Esophagus muscularis mucosa (tissue), 4 donors: ENCODE results near the gene LHX2. TPM values are rescaled to one million over a fixed set of nuclear protein-coding genes. Genes with fewer than 3 reads are reported as not detected.
"Not testable (repeated sequence)": the region's sequence is repeated elsewhere in the genome, so short reads cannot be mapped to it uniquely, and the experiment has no call there.

ENCODE experiments used
- DNase-seq: peaks from one replicate; pipeline ENCODE4 v3.0.0-alpha.2; 2017; ENCODE audit errors: extremely low spot score
- H3K27ac ChIP-seq, 4 donors: fragments of 200-600 bp; sonication (generic); replicated peaks in 1 of 4; 1 replicate in 3 of 4; 2 replicates in 1 of 4; pipeline ENCODE4 v1.5.1; 2016 to 2019; ENCODE audit warnings: mild to moderate bottlenecking in 1 of 4
- H3K27me3 ChIP-seq, 4 donors: fragments of 200-600 bp; sonication (generic); one replicate each; pipeline versions ENCODE4 v1.5.1 to v1.6.0; 2016 to 2019
- H3K36me3 ChIP-seq, 4 donors: fragments of 200-600 bp; sonication (generic); one replicate each; pipeline ENCODE4 v1.5.1; 2016 to 2019
- H3K4me1 ChIP-seq, 4 donors: fragments of 200-600 bp; sonication (generic); one replicate each; pipeline ENCODE4 v1.5.1; 2016 to 2019
- H3K4me3 ChIP-seq, 4 donors: fragments of 200-600 bp; sonication (generic); 1 replicate in 2 of 4; 2 replicates in 2 of 4; pipeline ENCODE4 v1.5.1; 2016 to 2019; ENCODE audit warnings: mild to moderate bottlenecking in 4 of 4, moderate library complexity in 1 of 4
- H3K9me3 ChIP-seq, 4 donors: fragments of 200-600 bp; sonication (generic); 1 replicate in 3 of 4; 2 replicates in 1 of 4; pipeline ENCODE4 v1.5.1; 2016 to 2019
- EP300 ChIP-seq: sonication (generic); formaldehyde crosslinking; IDR thresholded peaks from one replicate; pipeline ENCODE4 v1.6.1; 2017; ENCODE audit warnings: antibody characterized with exemption
- POLR2A ChIP-seq: fragments of 450-650 bp; IDR thresholded peaks from one replicate; pipeline ENCODE4 v1.6.1; 2017; ENCODE audit warnings: antibody characterized with exemption, moderate library complexity, mild to moderate bottlenecking, low read depth
- POLR2AphosphoS5 ChIP-seq, 2 donors: sonication (generic); formaldehyde crosslinking; IDR thresholded peaks; one replicate each; pipeline ENCODE4 v1.6.1; 2017; ENCODE audit warnings: antibody characterized with exemption in 2 of 2
- WGBS: methylation state at CpG from one replicate; pipeline ENCODE4 v1.1.5; 2018; 5-methylcytosine and 5-hydroxymethylcytosine counted together
- intact Hi-C: fragments of 100-400 bp; cut with DNase I; formaldehyde crosslinking; loops from one replicate; pipeline ENCODE4 v1.15.1; 2023
- total RNA-seq, 4 donors: library from RNA; depleted of rRNA; stranded (reverse); fragments of >200 nt; gene quantifications; one replicate each; pipeline versions ENCODE4 v1.1.0 to v1.2.1, GENCODE V29; 2016
- TF ChIP-seq, protein P1 (sequence below), 3 experiments: fragments of 200-600 bp in 2 of 3; fragments of 450-650 bp in 1 of 3; sonication (generic) in 2 of 3; IDR thresholded peaks; one replicate each; pipeline ENCODE4 v1.5.1; 2017 to 2019; ENCODE audit warnings: antibody characterized with exemption in 3 of 3, mild to moderate bottlenecking in 2 of 3, moderate library complexity in 1 of 3

The LHX2 gene
- total RNA-seq, 4 donors from 2014 or later: not detected

DNA sequence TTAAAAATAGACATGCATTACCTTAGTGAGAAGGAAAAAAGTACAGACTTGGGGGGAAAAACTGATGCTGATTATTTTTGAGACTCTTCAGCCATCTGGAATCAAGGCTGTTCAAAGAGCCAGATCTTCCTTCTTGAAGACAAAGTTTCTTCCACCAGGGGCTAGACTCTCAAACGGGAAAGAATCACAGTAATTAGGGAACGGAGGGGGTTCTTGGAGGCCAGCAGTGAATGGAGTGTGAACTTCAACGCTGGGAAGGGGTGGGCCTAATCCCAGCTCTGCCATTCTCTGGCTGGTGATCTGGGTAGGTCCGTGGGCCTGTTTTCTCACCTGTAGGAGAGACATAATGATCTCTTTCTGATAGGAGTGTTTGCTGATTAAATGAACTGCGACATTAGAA is 21.1 kb upstream of the LHX2 start:
- H3K4me3 ChIP-seq: no peak overlapping the region
- no peaks in the 10 kb centered on the region for H3K36me3 ChIP-seq
- no peak overlapping the region for H3K27ac ChIP-seq
- no peaks in the 10 kb centered on the region for H3K4me1 ChIP-seq
- WGBS: 41% methylated on average over 5 of the region's 5 CpGs
- H3K9me3 ChIP-seq: no peaks in the 10 kb centered on the region
- no peak for TF ChIP-seq POLR2A
- TF ChIP-seq, protein P1, sequence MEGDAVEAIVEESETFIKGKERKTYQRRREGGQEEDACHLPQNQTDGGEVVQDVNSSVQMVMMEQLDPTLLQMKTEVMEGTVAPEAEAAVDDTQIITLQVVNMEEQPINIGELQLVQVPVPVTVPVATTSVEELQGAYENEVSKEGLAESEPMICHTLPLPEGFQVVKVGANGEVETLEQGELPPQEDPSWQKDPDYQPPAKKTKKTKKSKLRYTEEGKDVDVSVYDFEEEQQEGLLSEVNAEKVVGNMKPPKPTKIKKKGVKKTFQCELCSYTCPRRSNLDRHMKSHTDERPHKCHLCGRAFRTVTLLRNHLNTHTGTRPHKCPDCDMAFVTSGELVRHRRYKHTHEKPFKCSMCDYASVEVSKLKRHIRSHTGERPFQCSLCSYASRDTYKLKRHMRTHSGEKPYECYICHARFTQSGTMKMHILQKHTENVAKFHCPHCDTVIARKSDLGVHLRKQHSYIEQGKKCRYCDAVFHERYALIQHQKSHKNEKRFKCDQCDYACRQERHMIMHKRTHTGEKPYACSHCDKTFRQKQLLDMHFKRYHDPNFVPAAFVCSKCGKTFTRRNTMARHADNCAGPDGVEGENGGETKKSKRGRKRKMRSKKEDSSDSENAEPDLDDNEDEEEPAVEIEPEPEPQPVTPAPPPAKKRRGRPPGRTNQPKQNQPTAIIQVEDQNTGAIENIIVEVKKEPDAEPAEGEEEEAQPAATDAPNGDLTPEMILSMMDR (IDR thresholded peaks at IDR 0.05): no peak
- no peak for DNase-seq
- H3K27me3 ChIP-seq: peaks cover 0 to 43% (median 0%) of the 10 kb centered on the region in 4 donors
- intact Hi-C loops: no loop called here

DNA sequence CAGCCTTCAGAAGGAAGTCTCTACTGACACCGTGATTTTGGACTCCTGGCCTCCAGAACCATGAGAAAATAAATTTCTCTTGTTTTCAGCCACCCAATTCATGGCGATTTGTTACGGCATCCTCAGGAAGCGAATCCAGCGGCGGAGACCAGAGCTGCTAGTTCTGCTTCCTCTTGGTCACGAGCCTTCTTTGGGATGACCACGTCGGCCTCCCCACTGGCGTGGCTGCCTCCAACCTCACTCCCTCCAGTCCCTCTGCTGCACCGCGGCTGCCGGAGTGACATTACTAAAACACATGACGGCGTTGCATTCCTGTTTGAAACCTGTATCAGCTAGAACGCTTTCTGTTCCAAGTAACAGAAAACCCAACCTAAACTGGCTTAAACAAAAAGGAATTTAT is 18.9 kb upstream of the LHX2 start:
- H3K36me3 ChIP-seq, DNase-seq, H3K27ac ChIP-seq, intact Hi-C loops, H3K9me3 ChIP-seq, H3K4me3 ChIP-seq: not testable (repeated sequence)
- WGBS: 75% methylated on average over 13 of the region's 16 CpGs
- peaks cover 0 to 14% (median 12%) of the 10 kb centered on the region in 4 donors for H3K4me1 ChIP-seq
- peaks cover 0 to 62% (median 19%) of the 10 kb centered on the region in 4 donors for H3K27me3 ChIP-seq

DNA sequence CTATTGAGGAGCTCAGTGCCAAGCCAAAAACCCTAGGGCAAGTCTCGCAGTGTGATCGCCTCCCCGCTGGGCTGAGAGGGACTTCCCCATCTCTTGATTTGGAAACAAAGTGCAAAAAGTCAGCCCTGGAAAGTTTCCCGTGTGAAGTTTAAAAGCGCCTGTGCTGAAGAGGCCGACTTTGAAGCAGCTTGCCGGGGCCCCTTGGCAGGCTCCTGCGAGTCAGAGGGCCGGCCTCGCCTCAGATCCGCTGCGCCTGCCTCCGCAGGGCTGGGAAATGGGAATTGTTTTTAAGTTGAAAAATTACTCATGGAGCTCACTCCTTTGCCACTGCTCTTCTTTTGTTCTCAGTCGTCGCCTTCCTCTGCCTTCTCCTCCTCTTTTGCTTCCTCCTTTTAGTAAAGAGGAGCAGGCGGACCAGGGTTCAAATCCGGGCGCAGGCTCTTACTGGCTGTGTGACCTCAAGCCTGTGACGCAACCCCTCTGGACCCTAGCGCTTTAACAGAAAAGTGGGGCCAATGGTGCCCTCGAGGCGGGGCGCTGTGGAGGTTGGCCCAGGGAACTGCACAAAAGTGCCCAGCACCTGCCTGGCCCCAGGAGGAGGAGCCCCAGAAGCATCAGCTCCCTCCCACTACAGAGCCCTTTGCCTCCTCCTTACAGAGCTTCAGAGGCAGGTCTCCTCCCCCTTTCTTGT is 14.7 kb upstream of the LHX2 start:
- 11% methylated on average over 20 of the region's 23 CpGs for WGBS

DNA sequence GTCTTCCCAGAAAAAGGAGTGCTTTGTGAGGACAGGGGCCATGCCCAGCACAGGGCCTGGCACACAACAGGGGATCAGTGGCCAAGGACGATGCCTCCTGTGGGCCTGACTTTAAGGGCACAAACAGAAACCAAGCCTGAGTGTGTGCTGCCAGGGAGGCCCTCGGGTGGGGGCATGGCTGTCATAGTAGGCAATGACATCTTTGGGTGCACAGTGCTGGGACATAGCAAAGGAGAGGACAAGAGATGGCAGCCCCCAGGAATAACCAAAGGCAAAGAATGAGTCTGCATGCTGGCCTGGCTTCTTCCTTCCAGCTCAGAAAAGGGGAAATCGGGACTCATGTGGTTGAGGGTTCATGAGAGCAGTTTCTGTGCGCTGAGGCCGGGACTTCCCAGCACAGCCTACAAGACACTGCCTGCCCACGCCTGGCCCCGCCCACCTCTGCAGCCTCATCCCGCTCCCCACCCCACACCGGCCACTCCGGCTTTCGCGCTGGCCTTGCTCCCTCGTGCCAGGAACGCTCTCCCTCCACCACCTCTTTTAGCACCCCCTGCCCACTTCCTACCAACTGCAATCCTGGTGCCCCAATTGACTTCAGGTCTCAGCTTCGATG is 13.8 kb upstream of the LHX2 start:
- peaks cover 6 to 43% (median 38%) of the 10 kb centered on the region in 4 donors for H3K4me1 ChIP-seq
- no peak overlapping the region for H3K4me3 ChIP-seq
- H3K9me3 ChIP-seq: no peaks in the 10 kb centered on the region
- peaks cover 4 to 91% (median 59%) of the 10 kb centered on the region in 4 donors for H3K27me3 ChIP-seq
- WGBS: 9% methylated on average over 11 of the region's 15 CpGs
- TF ChIP-seq, protein P1 (IDR thresholded peaks at IDR 0.05): no peak
- no peak for TF ChIP-seq POLR2A
- TF ChIP-seq POLR2AphosphoS5 (IDR thresholded peaks at IDR 0.05): no peak
- TF ChIP-seq EP300: no peak
- DNase-seq: no peak
- no peaks in the 10 kb centered on the region for H3K36me3 ChIP-seq
- intact Hi-C loops: no loop called here
- H3K27ac ChIP-seq: no peak overlapping the region

More for the DNA sequence above, 14.7 kb upstream of the LHX2 start:
- TF ChIP-seq EP300: no peak
- TF ChIP-seq, protein P1 (IDR thresholded peaks at IDR 0.05): no peak
- no peak for TF ChIP-seq POLR2AphosphoS5 (IDR thresholded peaks at IDR 0.05)
- TF ChIP-seq POLR2A: no peak
- intact Hi-C loops: no loop called here
- no peak for DNase-seq
- Histone ChIP-seq H3K27me3 (peaks cover 4 to 82% (median 54%) of the 10 kb centered on the region in 4 donors), H3K4me3 (peak overlapping the region in 1 of 4 donors; percentile 3), H3K9me3 (no peaks in the 10 kb centered on the region), H3K27ac (no peak overlapping the region), H3K36me3 (no peaks in the 10 kb centered on the region), H3K4me1 (peaks cover 6 to 43% (median 38%) of the 10 kb centered on the region in 4 donors)

DNA sequence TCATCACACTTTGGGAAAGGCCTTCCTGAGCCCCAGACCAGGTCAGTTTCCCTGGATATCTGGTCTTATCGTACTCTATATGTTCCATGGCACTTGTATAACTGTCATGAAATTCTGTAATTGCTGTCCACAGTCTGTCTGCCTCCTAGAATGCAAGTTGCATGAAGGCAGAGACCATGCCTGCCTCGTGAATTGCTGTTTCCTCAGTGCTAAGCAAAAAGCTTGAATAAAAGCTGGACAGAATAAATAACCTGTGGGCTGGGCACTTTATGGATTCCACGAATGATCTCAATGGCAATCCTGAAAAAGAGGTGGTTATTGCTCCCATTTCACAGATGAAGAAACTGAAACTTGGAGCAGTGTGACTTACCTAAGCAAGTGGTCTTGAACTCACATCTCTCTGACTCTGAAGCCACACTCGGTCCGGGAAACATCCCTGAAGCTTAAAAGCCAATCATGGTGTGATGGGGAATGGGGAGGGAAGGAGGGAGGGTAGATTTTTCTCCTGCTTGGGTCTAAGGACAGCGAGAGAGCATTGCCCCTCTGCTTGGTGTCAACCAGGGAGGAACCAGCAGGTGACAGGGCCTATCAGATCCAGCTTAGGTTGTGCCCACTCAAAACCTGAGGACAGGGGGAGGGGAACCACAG is 13.2 kb upstream of the LHX2 start:
- TF ChIP-seq EP300 (no peak), POLR2A (no peak), POLR2AphosphoS5 (IDR thresholded peaks at IDR 0.05) (no peak)
- TF ChIP-seq, protein P1 (IDR thresholded peaks at IDR 0.05): no peak
- Histone ChIP-seq H3K27me3 (peaks cover 4 to 97% (median 62%) of the 10 kb centered on the region in 4 donors), H3K27ac (no peak overlapping the region), H3K9me3 (no peaks in the 10 kb centered on the region), H3K4me1 (peaks cover 6 to 43% (median 38%) of the 10 kb centered on the region in 4 donors), H3K36me3 (no peaks in the 10 kb centered on the region), H3K4me3 (peak overlapping the region in 2 of 4 donors; percentile 39 to 54)
- WGBS: 39% methylated on average over 6 of the region's 6 CpGs
- no peak for DNase-seq
- intact Hi-C loops: no loop called here
